Pancreas (tissue), 10 donors: ENCODE data around the gene CSF1. TPM values are rescaled to one million over a fixed set of nuclear protein-coding genes. Genes with fewer than 3 reads are reported as not detected.

Experiments used
- ATAC-seq, 4 donors: fragments of 200-7000 bp; cut with Tn5 transposase; one replicate each; pipeline versions ENCODE4 v1.8.0 to v1.9.1; 2020; ENCODE audit warnings: mild to moderate bottlenecking in 4 of 4, moderate library complexity in 4 of 4
- DNase-seq, 6 donors: peaks; one replicate each; pipeline ENCODE4 v3.0.0-alpha.2; 2020
- FAIRE-seq: peaks from 2 replicates; lab custom pipeline; 2012; peaks lifted over from hg19 to GRCh38; lab: Jason Lieb, UNC
- H3K27ac ChIP-seq, 4 donors: fragments of 200-600 bp; sonication (generic); 1 replicate in 3 of 4; 2 replicates in 1 of 4; pipeline versions ENCODE4 v1.5.0 to v1.8.0; 2020
- H3K27me3 ChIP-seq, 4 donors: fragments of 200-600 bp; one replicate each; pipeline ENCODE4 v1.8.0; 2021
- H3K36me3 ChIP-seq, 3 donors: fragments of 200-600 bp; sonication (generic) in 1 of 3; one replicate each; pipeline versions ENCODE4 v1.5.0 to v1.8.0; 2020 to 2021
- H3K4me1 ChIP-seq, 3 donors: fragments of 200-600 bp; one replicate each; pipeline ENCODE4 v1.8.0; 2021
- H3K4me3 ChIP-seq, 4 donors: fragments of 200-600 bp; sonication (generic) in 2 of 4; one replicate each; pipeline versions ENCODE4 v1.5.0 to v1.8.0; 2020 to 2021
- H3K9me3 ChIP-seq, 4 donors: fragments of 200-600 bp; one replicate each; pipeline ENCODE4 v1.8.0; 2021
- WGBS, 2 donors: extraction: QIAGEN DNeasy Blood & Tissue Kit; methylation state at CpG; one replicate each; pipeline ENCODE4 v1.1.7; 2013; 5-methylcytosine and 5-hydroxymethylcytosine counted together
- intact Hi-C, 3 donors: fragments of 100-400 bp; cut with DNase I; formaldehyde crosslinking; loops; one replicate each; pipeline versions ENCODE4 v1.11.1 to v1.14.2; 2022
- polyA plus RNA-seq, 2 donors: library from polyadenylated mRNA; stranded (reverse); fragments of 200-250 nt; gene quantifications; one replicate each; pipeline ENCODE4 v1.2.3, GENCODE V29; 2013
- total RNA-seq, 6 donors: library from RNA; stranded (reverse); fragmentation: NEBNext Ultra II Directional in 4 of 6; extraction: Animal tissue kit (Norgen Biotek cat#: 25700) in 4 of 6; gene quantifications; one replicate each; pipeline versions ENCODE4 v1.2.1 to v1.2.4, GENCODE V29; 2021 to 2023
- TF ChIP-seq, protein P1 (sequence below), 4 donors: fragments of 200-600 bp; sonication (generic) in 3 of 4; IDR thresholded peaks; one replicate each; pipeline versions ENCODE4 v1.5.0 to v1.8.0; 2021; ENCODE audit warnings: antibody characterized with exemption in 4 of 4
- donor health status: healthy with polysubstance abuse.
- donor health status: DM: no; HTN: no; CAD: no; lungs with moderate emphysema.
- donor health status: DM: no; HTN: no; CAD: no.
- donor health status: control.
- donor health status: control.
- donor health status: Bipolar disorder and iron deficiency.
- donor health status: DM: yes; HTN: yes; CAD: no.
- donor health status: DM: no; HTN: no; CAD: no.
- donor health status: DM: no; HTN: no; CAD: no.
- donor health status: DM: yes; HTN: yes; CAD: no.

The CSF1 gene
- total and polyA plus RNA-seq, 8 donors: 6.7 to 38.3 (median 15.6) TPM

DNA sequence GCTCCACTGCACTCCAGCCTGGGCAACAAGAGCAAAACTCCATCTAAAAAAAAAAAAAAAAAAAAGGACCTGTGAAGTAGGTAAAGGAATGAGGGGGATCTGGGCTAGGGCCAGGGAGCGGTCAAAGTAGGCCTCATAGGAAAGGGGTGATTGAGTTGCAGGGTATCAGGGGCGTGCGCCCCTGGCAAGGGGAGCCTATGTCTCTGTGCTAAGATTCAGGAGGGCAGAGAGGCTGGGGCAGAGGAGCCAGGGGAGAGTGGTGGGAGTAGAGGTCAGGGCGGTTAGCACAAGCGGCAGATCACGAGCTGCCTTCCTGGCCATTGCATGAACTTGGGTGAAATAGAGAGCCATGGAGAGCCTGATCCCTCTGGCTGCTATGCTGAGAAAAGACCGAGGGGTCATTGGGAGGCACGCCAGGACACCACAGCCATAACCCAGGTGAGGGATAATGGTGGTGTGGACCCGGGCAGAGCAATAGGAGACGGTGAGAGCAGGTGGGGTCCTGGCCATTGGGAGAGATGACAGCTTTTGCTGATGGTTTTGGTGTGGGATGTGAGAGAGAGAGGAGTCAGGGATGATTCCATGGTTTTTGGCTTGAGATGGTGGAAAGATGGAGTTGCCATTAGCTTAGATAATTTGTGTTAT lies 30.6 kb upstream of the CSF1 start:
- intact Hi-C loops: no loop called here
- TF ChIP-seq, protein P1, sequence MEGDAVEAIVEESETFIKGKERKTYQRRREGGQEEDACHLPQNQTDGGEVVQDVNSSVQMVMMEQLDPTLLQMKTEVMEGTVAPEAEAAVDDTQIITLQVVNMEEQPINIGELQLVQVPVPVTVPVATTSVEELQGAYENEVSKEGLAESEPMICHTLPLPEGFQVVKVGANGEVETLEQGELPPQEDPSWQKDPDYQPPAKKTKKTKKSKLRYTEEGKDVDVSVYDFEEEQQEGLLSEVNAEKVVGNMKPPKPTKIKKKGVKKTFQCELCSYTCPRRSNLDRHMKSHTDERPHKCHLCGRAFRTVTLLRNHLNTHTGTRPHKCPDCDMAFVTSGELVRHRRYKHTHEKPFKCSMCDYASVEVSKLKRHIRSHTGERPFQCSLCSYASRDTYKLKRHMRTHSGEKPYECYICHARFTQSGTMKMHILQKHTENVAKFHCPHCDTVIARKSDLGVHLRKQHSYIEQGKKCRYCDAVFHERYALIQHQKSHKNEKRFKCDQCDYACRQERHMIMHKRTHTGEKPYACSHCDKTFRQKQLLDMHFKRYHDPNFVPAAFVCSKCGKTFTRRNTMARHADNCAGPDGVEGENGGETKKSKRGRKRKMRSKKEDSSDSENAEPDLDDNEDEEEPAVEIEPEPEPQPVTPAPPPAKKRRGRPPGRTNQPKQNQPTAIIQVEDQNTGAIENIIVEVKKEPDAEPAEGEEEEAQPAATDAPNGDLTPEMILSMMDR (IDR thresholded peaks at IDR 0.05): no peak
- H3K27ac ChIP-seq: no peak overlapping the region
- DNase-seq (no peak), ATAC-seq (no peak), FAIRE-seq (no peak)
- no peak overlapping the region for H3K4me3 ChIP-seq
- no peaks in the 10 kb centered on the region for H3K27me3 ChIP-seq
- H3K9me3 ChIP-seq: no peaks in the 10 kb centered on the region
- no peaks in the 10 kb centered on the region for H3K4me1 ChIP-seq
- 89 to 96% methylated on average over 10 of the region's 10 CpGs for WGBS, 2 donors
- no peaks in the 10 kb centered on the region for H3K36me3 ChIP-seq

DNA sequence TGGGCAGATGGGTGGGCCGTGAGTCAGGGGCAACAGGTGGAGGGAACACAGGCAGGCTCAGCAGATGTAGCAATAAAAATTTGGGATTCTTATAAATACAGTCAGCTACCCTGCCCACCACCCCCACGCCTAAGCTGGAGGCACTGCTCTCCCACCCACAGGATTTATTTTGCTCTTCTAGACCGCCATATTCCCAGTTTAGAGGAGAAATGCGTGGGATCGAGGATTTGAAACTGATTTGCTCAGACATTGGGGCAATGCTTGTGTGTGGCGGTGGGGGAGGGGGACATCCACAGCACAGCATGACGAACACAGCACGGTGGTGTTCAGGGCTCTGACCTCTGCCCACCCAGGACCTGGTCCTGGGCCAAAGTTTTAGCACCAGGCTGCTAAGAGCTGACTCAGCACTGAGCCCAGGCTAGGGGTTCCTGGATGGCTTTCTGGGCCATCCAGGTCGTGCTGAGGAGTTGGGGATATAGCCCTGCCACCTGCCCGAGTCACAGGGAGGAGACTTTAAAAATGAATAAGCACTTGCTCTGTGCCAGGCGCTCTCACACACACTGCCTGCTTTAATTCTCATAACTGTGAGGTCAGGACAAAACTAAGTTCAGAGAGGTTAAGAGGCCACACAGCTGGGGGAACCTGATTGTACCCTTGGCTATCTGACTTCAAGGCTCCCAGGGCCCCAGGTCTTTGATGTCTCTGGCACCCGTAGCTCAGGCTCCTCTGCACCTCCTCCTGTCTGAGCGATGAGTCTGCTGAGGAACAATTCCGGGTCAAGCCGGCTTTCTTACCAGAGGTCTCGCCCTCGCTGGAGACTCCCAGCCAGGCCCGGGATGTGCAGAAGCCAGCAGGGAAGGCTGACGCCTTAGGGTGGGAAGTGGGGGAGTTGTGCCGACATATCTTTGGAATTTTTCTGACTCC lies 29.4 kb upstream of the CSF1 start:
- TF ChIP-seq, protein P1 (IDR thresholded peaks at IDR 0.05): no peak
- Histone ChIP-seq H3K27me3 (no peaks in the 10 kb centered on the region), H3K9me3 (no peaks in the 10 kb centered on the region), H3K27ac (no peak overlapping the region), H3K4me1 (no peaks in the 10 kb centered on the region), H3K4me3 (no peak overlapping the region), H3K36me3 (no peaks in the 10 kb centered on the region)
- intact Hi-C loops: no loop called here
- ATAC-seq (no peak), DNase-seq (no peak), FAIRE-seq (no peak)
- WGBS, 2 donors: 79 to 93% methylated on average over 19 to 20 of the region's 20 CpGs

DNA sequence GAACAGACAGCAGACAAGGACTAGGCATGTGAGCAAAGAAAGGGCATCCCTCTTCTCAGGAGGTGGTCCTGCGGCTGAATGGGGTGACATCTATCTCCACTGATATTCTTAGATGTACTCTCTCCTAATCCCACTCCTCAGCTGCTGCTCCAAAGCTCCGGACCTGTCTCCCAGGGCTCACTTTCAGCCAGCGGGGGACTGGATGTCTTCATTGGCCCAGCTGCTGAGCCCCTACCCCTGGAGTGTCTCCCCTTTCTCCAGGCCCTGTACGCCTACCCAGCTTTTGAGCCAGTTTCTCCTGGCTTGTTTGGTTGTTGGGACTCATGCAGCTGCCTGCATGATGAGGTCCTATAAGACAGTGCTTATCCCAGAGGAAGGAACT lies 28.8 kb upstream of the CSF1 start:
- H3K9me3 ChIP-seq: no peaks in the 10 kb centered on the region
- H3K27me3 ChIP-seq: no peaks in the 10 kb centered on the region
- H3K4me1 ChIP-seq: no peaks in the 10 kb centered on the region
- FAIRE-seq: no peak
- no peak for DNase-seq
- H3K27ac ChIP-seq: no peak overlapping the region
- ATAC-seq: no peak
- intact Hi-C loops: no loop called here
- no peak overlapping the region for H3K4me3 ChIP-seq
- TF ChIP-seq, protein P1 (IDR thresholded peaks at IDR 0.05): no peak
- WGBS, 2 donors: 82 to 90% methylated on average over 4 of the region's 4 CpGs
- H3K36me3 ChIP-seq: no peaks in the 10 kb centered on the region

DNA sequence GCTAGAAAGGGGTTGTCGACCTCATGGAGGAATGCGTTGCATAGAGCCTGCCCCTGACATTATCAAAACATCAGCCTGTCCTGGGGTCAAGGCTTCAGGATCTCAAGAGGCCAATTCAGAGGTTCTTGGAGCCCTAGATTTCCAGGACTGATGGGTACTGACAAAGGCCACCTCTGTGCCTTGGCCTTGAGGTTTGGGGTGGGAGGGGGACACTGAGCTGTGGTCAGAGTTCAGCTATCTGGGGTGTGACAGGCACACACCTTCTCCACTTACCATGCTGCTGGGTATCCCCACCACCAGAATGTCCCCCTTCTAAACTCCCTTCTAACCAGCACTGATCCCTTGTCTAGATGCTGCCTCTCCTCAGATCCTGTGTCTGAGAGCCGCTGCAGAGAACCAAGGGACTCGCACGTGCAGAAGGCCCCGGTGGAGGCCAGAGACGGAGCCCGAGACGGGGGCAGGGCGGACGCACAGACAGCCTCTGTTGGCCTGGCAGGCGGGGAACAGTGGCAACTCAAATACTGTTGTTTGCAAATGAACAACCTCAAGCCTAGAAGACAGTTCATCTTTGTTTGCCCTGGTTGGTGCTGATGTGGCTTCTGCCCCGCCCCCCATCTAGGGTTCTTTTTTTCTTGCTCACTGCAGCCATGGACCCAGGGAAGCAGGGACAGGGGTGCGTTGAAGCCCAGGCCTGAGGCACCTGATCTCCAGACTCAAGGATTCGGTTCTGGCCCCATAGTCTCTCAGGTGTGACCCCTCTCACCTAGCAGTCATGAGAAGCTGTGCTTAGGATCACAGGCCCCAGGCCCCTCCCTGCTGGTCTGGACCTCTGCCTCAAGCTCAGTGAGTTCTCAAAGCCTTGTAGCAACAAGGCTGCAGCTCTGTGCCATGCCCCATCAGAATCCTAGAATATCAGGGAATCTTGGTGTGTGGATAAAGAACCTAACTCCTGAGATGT lies 28.1 kb upstream of the CSF1 start:
- intact Hi-C loops: no loop called here
- no peaks in the 10 kb centered on the region for H3K36me3 ChIP-seq
- DNase-seq (no peak), ATAC-seq (no peak), FAIRE-seq (no peak)
- WGBS, 2 donors: 88 to 92% methylated on average over 15 of the region's 15 CpGs
- TF ChIP-seq, protein P1 (IDR thresholded peaks at IDR 0.05): no peak
- no peaks in the 10 kb centered on the region for H3K9me3 ChIP-seq
- no peak overlapping the region for H3K4me3 ChIP-seq
- no peak overlapping the region for H3K27ac ChIP-seq
- H3K27me3 ChIP-seq: no peaks in the 10 kb centered on the region
- H3K4me1 ChIP-seq: no peaks in the 10 kb centered on the region
